ENCODE results near the gene PRDM16.

Gene PRDM16

DNA sequence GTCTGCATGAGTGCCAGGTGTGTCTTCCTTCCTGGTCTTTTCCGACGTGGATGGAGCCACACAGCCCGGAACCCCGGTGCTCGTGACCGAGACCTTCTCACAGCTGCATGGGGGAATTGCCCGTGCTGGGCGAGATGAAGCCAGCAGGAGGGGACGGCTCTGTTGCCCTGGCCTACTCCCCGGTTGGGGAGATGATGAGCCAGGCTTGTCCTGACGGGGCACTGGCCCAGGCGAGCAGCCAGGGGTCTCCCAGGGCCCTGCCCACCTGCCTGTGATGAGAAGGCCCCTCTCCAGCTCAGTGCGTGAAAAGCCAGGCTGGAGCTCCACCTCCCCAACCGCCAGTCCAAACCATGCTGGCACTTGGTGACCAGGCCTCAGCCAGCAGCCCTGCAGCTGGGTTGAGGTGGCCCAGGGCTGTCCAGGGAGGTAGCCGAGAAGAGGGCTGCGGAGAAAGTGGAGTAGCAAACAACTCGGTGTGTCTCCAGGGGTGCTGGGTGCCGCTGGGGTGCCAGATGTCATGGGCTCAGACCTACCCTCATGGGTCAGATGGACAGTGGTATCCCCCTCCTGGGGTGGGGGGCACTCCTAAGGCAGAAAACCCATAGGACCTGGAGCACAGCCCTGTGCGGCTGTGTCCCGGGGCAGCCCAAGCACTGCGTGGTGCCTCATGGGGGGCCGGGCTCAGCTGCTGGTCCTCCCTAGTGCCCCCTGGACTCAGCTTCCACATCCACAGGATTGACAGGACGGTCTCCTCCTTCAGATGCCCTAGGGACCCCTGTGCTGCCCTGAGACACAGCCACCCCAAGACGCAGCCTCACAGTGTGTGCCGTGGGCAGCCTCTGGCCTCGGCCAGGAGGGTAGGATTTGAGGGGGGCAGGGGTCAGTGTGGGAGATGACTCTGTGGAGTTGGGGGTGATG is 26.1 kb downstream of the PRDM16 start:
- TF ChIP-seq, protein P1, sequence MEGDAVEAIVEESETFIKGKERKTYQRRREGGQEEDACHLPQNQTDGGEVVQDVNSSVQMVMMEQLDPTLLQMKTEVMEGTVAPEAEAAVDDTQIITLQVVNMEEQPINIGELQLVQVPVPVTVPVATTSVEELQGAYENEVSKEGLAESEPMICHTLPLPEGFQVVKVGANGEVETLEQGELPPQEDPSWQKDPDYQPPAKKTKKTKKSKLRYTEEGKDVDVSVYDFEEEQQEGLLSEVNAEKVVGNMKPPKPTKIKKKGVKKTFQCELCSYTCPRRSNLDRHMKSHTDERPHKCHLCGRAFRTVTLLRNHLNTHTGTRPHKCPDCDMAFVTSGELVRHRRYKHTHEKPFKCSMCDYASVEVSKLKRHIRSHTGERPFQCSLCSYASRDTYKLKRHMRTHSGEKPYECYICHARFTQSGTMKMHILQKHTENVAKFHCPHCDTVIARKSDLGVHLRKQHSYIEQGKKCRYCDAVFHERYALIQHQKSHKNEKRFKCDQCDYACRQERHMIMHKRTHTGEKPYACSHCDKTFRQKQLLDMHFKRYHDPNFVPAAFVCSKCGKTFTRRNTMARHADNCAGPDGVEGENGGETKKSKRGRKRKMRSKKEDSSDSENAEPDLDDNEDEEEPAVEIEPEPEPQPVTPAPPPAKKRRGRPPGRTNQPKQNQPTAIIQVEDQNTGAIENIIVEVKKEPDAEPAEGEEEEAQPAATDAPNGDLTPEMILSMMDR (IDR thresholded peaks at IDR 0.05; ENCODE audit: low read depth, low read length), result no peak
- no peak overlapping the region for H3K4me3 ChIP-seq (replicated peaks in 1 of 2; ENCODE audit: low read depth in 2 of 2, low read length in 2 of 2)
- no peak for DNase-seq (ENCODE audit: low read depth in 2 of 2)

GRCh38 chr1:3096345-3096744 is 27.3 kb downstream of the PRDM16 start:
- no peak overlapping the region for H3K4me3 ChIP-seq (replicated peaks in 1 of 2; ENCODE audit: low read depth in 2 of 2, low read length in 2 of 2)
- no peak for DNase-seq (ENCODE audit: low read depth in 2 of 2)
- TF ChIP-seq, protein P1 (IDR thresholded peaks at IDR 0.05; ENCODE audit: low read depth, low read length), result no peak

GRCh38 chr1:3097231-3097630 is 28.2 kb downstream of the PRDM16 start:
- no peak overlapping the region for H3K4me3 ChIP-seq (replicated peaks in 1 of 2; ENCODE audit: low read depth in 2 of 2, low read length in 2 of 2)
- TF ChIP-seq, protein P1 (IDR thresholded peaks at IDR 0.05; ENCODE audit: low read depth, low read length), result no peak
- no peak for DNase-seq (ENCODE audit: low read depth in 2 of 2)

GRCh38 chr1:3097861-3098260 is 28.9 kb downstream of the PRDM16 start:
- no peak for DNase-seq (ENCODE audit: low read depth in 2 of 2)
- TF ChIP-seq, protein P1 (IDR thresholded peaks at IDR 0.05; ENCODE audit: low read depth, low read length), result no peak
- H3K4me3 ChIP-seq (replicated peaks in 1 of 2; ENCODE audit: low read depth in 2 of 2, low read length in 2 of 2), result no peak overlapping the region

DNA sequence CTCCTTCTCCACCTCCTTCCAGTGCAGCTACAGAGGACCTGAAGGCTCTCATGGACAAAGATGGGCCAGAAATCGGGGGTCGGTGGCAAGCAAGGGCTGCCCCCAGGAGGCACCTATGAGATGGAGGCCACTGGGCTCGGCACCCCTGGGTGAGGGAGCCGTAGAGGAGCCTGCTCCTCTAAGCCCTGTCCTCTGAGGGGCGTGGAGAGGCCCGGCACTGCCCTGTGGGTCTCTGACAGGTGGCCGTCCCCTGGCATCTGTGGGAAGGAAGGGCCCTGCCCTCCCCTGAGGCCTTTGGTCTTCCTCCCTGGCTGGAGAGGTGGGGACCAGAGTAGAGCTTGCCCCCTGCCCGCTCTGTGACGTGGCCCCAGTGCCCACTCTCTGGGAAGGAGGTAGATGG is 30.9 kb downstream of the PRDM16 start:
- no peak for DNase-seq (ENCODE audit: low read depth in 2 of 2)
- no peak overlapping the region for H3K4me3 ChIP-seq (replicated peaks in 1 of 2; ENCODE audit: low read depth in 2 of 2, low read length in 2 of 2)
- TF ChIP-seq, protein P1 (IDR thresholded peaks at IDR 0.05; ENCODE audit: low read depth, low read length), result no peak

- TF ChIP-seq, protein P1 (IDR thresholded peaks at IDR 0.05; ENCODE audit: low read depth, low read length), result no peak
- DNase-seq (ENCODE audit: low read depth in 2 of 2), result no peak
Observed at GRCh38 chr1:3101124-3101939, 32.3 kb downstream of the PRDM16 start.

More at GRCh38 chr1:3101124-3101939, 32.3 kb downstream of the PRDM16 start:
- H3K4me3 ChIP-seq (replicated peaks in 1 of 2; ENCODE audit: low read depth in 2 of 2, low read length in 2 of 2), result no peak overlapping the region

Measured in cardiac fibroblast (primary cell).